GM19193 (cell line): ENCODE results near the gene SCAMP4.

Source experiments
- POLR2A ChIP-seq: IDR thresholded peaks from 4 replicates; pipeline ENCODE4 v1.6.1; 2011; ENCODE audit not compliant: insufficient read depth, insufficient read length; ENCODE audit errors: extremely low read depth

The SCAMP4 gene

GRCh38 chr19:1953441-1954094 is 48.4 kb downstream of the SCAMP4 start:
- no peak for TF ChIP-seq POLR2A

DNA sequence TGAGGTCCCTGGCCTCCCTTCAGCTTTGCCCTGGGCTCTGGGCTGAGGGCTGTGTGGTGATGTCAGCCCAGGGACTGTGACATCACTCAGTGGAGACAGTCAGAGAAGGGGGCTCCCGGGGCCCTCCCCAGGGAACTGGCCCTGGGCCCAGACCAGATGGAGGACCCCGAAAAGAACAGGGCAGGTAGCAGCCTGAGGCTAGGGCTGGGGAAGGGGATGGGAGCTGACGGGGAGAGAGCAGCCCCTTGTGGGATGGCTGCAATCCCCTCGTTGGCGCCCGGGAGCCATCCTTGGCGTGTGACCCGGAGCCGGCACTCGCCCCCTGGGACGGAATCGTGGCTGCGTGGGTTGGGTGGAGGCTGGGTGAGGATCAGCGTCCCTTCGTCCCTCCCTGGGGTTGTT is 49.3 kb downstream of the SCAMP4 start:
- no peak for TF ChIP-seq POLR2A

DNA sequence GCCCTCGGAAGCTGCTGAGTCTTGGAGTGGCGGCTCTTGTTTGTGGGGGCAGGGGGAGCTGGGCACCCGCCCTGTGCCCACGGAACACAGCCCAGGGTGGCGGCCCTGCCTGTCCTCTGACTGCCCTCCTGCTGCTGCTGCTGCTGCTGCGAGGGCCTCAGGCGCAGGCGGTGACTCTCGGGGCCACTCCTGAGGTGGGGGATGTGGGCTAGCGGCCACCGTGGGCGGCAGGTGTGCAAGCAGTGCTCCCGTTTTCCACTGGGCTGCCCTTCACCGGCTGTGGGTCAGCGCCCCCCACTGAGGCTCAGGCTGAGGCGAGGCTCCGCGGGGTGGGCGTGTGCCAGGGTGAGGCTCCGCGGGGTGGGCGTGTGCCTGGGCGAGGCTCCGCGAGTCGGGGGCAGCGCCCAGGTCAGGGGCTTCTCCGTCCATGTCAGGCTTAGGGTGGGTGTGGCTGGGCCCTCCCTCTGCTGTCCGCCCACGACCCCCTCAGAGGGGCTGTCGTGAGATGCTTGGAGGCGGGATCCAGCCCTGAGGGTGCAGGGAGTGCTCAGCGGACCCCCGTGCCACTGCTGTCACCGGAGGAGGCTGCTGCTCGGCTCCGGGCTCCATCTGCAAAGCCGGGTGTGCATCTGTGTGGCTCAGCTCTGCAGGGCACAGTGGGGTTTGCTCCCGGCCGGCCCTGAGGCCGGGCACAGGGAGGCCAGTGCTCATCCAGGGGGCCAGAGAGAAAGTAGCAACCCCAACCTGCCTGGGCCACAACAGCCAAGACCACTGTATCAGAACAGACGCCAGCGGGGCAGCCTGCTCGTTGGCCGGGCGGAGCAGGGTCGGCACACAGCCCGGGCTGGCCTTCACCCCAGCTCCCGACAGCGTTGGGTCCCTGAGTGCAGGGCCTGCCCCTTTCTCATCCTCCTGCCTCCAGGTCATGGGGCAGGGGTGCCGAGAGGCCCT is 50.2 kb downstream of the SCAMP4 start:
- no peak for TF ChIP-seq POLR2A

- TF ChIP-seq POLR2A: no peak
Observed at GRCh38 chr19:1956122-1956494, 50.9 kb downstream of the SCAMP4 start.

- no peak for TF ChIP-seq POLR2A
Observed at GRCh38 chr19:1956868-1957492, 51.8 kb downstream of the SCAMP4 start.

DNA sequence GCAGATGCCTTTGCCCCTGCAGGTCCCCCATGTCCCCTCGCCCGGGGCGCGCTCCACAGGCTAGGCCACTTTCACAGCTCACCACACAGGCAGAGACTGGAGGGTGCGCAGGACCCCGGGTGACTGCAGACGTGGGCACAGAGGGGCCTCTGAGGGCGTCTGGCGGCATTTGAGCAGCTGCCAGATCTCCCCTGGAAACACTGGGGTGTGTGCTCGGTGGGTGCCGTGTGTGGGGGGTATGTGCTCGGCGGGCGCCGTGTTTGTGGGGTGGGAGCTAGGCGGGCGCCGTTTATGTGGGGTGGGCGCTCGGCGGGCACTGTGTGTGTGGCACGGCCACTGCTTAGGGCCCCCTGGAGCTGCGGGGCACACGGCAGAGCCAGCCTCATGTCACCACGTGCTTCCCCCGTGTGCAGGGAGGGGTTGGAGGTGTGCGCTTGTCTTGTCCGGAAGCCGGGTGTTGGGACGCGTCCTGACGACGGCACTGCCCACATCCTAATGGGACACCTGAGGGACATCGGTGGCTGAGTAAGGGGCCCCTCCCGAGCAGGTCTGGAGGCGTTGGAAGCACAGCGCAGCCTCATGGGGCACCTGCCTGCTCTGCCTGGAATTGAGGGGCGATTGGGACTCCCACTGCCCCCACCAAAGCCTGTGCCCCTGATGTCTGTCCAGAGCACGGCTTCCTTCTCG is 52.5 kb downstream of the SCAMP4 start:
- no peak for TF ChIP-seq POLR2A

- no peak for TF ChIP-seq POLR2A
Observed at GRCh38 chr19:1959928-1960589, 54.9 kb downstream of the SCAMP4 start.

DNA sequence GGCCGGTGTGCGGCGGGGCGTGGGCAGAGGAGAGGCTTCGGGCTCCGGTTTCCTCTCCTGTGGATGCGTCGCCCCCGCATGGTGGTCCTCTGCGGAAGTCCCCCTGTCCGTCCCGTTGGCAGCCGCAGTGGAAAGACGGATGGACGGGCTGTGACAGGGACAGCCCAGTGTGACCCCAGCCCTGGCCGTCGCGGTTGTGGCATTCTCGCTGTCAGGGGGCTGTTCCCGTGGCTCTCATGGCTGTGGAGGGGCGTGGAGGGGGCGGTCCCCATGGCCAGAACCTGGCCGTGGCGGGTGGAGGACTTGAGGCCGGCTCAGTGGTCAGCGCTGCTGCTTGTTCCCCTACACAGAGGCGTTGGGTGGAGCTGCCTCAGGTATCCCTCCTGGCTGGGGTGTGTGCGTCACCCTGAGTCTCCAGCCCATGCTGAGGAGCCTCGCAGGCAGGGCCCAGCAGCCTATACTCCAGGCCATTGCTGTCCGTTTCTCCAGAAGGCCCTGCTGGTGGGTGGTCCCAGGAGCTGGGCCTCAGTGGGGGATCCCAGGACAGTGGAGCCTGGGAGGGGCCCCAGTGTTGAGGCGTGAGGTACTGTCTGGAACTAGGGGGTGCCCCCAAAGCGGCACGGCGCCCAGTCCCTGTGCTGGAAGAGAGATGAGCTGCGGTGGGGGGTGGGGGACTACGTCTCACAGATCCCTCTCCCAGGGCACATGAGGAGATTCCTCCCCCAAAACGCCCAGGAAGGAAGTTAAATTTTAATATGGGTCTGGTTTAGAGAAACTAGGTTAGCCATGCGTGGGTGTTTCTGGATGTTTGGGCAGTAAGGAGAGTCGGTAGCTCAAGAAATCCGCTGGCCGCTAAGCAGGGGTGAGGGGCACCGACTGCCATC is 56.0 kb downstream of the SCAMP4 start:
- no peak for TF ChIP-seq POLR2A

- no peak for TF ChIP-seq POLR2A
Observed at GRCh38 chr19:1962674-1963073, 57.5 kb downstream of the SCAMP4 start.

GRCh38 chr19:1967087-1967608 is 61.9 kb downstream of the SCAMP4 start:
- no peak for TF ChIP-seq POLR2A

DNA sequence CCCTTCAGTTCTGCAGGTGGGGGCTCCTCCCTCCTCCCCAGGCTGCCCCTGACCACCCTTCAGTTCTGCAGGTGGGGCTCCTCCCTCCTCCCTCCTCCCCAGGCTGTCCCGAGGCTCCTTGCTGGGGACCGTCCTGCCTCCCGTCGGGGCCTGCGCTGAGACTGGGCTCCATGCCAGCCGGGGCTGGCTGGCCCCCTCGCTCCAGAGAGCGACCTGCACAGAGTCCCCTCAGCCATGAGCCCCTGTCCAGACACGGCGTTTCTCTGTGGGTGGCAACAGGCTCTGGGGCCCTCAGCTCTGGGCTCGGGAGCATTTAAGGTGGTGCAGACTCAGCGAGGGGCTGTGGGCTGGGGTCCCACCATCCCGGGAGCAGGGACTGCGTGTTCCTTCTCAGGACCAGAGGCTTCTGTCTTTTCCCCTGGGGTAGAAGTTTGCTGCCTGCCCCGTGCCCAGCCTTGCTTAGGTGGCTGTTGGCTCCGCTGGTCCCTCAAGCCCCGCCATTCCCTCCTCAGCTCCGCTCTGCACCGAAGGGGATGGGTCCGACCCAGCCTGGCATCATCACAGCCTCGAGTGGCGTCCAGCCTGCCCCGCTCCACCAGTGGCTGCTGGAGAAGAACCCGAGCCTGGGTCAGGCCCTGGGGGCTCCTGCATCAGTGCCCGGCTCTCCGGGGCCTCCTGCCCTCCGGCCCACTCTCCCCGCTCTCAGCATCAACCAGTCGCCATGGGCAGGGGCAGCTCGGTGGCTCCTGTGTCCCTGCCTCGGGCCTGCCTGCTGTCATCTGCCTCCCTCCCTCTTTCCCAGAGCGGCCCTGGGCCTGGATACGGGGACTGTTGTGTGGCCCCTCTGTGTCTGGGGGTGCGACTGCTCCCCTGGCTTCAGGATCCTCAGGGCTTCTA is 63.3 kb downstream of the SCAMP4 start:
- no peak for TF ChIP-seq POLR2A

DNA sequence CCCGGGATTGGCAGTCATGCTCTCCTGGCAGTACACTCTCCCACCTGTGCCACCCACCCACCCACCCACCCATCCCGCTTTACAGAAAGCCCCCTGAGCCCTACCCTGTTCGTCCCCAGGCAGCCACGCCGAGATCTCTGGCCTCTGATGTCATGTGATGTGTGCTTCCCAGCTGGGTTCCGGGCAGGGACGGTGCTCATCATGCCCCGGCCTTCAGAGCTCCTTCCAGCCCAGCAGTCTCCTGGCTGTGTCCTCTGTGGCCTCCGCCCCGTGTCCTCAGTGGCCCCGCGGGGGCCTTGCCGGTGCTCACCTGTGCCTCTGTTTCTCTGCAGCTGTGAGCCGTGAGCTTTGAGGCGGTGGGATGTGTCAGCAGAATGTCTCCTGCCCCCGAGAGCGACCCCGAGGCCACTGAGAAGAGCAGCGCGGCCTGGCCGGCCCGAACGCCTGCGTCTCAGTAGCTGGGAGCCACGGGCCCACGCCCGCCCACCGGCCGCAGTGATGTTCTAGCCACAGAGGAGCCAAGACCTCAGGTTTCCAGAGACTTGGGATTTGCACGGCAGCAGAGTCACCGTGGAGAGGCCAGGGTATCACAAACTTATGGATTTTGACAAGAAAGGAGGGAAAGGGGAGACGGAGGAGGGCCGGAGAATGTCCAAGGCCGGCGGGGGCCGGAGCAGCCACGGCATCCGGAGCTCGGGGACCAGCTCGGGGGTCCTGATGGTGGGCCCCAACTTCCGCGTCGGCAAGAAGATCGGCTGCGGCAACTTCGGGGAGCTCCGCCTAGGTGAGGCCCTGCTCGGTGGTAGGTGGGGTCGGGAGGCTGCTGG is 64.2 kb downstream of the SCAMP4 start:
- TF ChIP-seq POLR2A: no peak
